HL-60 (cell line): Measurements from ENCODE around the gene HDAC9.

Experiments used
- GABPA ChIP-seq: IDR thresholded peaks from 2 replicates; pipeline ENCODE4 v1.6.1; 2012; ENCODE audit warnings: low read depth
- SPI1 ChIP-seq: IDR thresholded peaks from 2 replicates; pipeline ENCODE4 v1.6.1; 2012; ENCODE audit warnings: low read depth, mild to moderate bottlenecking, borderline replicate concordance
- TF ChIP-seq, protein P1 (sequence below): IDR thresholded peaks from one replicate; pipeline ENCODE4 v1.5.1; 2011; ENCODE audit warnings: low read length, control low read depth, inconsistent platforms; ENCODE audit not compliant: insufficient read depth

- TF ChIP-seq, protein P1, sequence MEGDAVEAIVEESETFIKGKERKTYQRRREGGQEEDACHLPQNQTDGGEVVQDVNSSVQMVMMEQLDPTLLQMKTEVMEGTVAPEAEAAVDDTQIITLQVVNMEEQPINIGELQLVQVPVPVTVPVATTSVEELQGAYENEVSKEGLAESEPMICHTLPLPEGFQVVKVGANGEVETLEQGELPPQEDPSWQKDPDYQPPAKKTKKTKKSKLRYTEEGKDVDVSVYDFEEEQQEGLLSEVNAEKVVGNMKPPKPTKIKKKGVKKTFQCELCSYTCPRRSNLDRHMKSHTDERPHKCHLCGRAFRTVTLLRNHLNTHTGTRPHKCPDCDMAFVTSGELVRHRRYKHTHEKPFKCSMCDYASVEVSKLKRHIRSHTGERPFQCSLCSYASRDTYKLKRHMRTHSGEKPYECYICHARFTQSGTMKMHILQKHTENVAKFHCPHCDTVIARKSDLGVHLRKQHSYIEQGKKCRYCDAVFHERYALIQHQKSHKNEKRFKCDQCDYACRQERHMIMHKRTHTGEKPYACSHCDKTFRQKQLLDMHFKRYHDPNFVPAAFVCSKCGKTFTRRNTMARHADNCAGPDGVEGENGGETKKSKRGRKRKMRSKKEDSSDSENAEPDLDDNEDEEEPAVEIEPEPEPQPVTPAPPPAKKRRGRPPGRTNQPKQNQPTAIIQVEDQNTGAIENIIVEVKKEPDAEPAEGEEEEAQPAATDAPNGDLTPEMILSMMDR, result no peak
- TF ChIP-seq GABPA, result no peak
- TF ChIP-seq SPI1, result no peak
Measured at GRCh38 chr7:19016140-19016539, 520.6 kb downstream of the HDAC9 start.
